GM13977 (cell line): ENCODE data around the gene SPTBN5.

ENCODE experiments used
- DNase-seq: peaks from one replicate; pipeline ENCODE4 v3.0.0; 2012; ENCODE audit warnings: low spot score
- CTCF ChIP-seq: IDR thresholded peaks from 2 replicates; pipeline ENCODE4 v1.5.1; 2012; ENCODE audit warnings: mild to moderate bottlenecking, control low read depth; ENCODE audit not compliant: insufficient read depth; ENCODE audit errors: extremely low read depth, missing control alignments
- in situ Hi-C: fragments of 300-500 bp; cut with MboI; formaldehyde crosslinking; loops from one replicate; pipeline ENCODE4 v1.12.0; 2022; ENCODE audit warnings: low sequenced_read_pairs, low pct_unique_long_range_greater_than_20kb, mixed read lengths, inconsistent platforms; ENCODE audit not compliant: unreplicated experiment

The SPTBN5 gene

GRCh38 chr15:41852736-41853590, 40.9 kb downstream of the SPTBN5 start:
- no peak for TF ChIP-seq CTCF
- in situ Hi-C loops: no loop called here
- DNase-seq: no peak

- DNase-seq: no peak
- no peak for TF ChIP-seq CTCF
- in situ Hi-C loops: no loop called here
These were observed 42.0 kb downstream of the SPTBN5 start for GRCh38 chr15:41851755-41852370.

DNA sequence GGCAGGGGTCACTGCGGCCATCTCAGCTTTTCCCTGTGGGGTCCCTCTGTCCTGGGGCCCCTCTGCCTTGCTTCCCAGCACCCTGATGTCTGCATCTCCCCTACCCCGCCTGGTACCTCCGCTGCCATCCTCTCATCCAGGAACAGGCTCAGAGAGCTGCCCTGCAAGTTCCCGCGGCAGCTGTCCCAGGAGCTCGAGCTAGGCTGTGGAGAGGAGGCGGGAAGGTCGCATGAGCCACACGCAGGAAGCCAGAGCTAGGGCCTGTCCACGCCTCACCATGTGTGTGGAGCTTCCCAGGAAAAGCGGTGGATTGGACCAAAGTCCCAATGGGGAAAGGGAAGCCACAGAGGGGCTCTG, 42.7 kb downstream of the SPTBN5 start:
- TF ChIP-seq CTCF: no peak
- in situ Hi-C loops: no loop called here
- no peak for DNase-seq

DNA sequence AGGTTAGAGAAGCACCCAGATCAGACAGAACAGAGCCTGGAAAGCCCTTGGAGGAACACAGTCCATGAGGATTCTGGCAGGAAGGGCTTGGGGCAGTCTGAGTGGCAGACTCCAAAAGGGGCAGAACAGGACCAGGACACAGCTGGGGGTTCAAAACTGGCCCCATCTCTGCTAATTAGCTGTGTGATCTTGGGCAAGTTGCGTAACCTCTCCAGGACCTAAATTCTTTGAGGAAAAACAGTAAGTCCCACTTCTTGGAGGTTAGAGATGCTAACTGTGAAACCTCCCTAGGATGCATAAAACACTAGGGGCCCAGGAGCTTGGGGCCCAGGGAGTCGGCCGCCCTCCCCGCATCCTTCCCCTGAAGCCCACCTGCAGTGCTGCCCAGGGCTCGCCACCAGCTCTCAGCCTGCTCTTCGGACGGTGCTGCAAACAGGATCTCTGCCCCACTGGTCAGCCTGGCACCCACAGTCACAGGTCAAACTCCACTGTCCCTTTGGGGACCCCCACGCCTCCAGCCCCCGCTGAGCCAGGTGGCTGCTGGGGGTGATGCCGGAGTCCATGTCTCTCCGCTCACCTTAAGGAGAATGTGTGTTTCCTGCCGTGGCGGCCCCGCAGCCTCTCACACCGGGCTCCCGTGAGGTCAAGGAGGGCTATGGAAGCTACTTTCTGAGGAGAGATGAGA, 43.2 kb downstream of the SPTBN5 start:
- in situ Hi-C loops: no loop called here
- no peak for TF ChIP-seq CTCF

DNA sequence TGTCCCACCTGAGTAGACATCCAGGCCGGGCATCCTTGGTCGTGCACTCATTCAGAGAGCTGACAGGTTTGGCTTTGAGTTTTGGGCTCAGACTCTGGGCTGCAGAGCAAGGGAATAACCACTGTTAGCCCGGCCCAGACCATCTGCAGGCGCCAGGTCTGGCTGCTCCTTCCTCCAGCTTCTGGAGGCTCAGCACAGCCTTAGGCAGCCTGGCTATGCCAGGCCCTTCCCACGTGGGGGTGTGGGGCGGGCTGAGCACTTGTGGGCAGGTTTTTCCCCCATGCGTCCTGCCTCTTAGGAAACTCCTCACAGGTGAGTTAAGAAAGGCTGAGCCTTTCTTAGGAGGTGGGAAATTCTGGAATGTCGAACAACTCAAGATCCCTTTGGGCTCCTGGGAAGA, 44.0 kb downstream of the SPTBN5 start:
- no peak for DNase-seq
- no peak for TF ChIP-seq CTCF
- in situ Hi-C loops: no loop called here

More for the DNA sequence above, 43.2 kb downstream of the SPTBN5 start:
- no peak for DNase-seq

- in situ Hi-C loops: no loop called here
- TF ChIP-seq CTCF: no peak
- DNase-seq: no peak
These were observed 44.6 kb downstream of the SPTBN5 start for GRCh38 chr15:41849204-41849603.
